GM19328 (cell line): ENCODE data around the gene FRMD1.

ENCODE experiments used
- ATAC-seq: cut with Tn5 transposase; IDR thresholded peaks from one replicate; pipeline ENCODE4 v1.9.1; 2021; ENCODE audit warnings: mild to moderate bottlenecking, moderate library complexity; ENCODE audit not compliant: unreplicated experiment

The FRMD1 gene

GRCh38 chr6:168078943-168079405, at the start of gene FRMD1:
TSS of gene FRMD1 (minus strand) at chr6:168079212. CDS start at chr6:168079094, 118 bp downstream.
- no peak for ATAC-seq

- ATAC-seq = no peak
Observed at GRCh38 chr6:168128006-168128630, 49.1 kb upstream of the FRMD1 start.

GRCh38 chr6:168127384-168127868, 48.4 kb upstream of the FRMD1 start:
- ATAC-seq = no peak

GRCh38 chr6:168126566-168127383, 47.8 kb upstream of the FRMD1 start:
- ATAC-seq = no peak

GRCh38 chr6:168125429-168126001, 46.5 kb upstream of the FRMD1 start:
- no peak for ATAC-seq

GRCh38 chr6:168124921-168125320, 45.9 kb upstream of the FRMD1 start:
- no peak for ATAC-seq

- no peak for ATAC-seq
Observed at GRCh38 chr6:168124158-168124557, 45.1 kb upstream of the FRMD1 start.

- no peak for ATAC-seq
Observed at GRCh38 chr6:168123165-168123911, 44.3 kb upstream of the FRMD1 start.

GRCh38 chr6:168122521-168122920, 43.5 kb upstream of the FRMD1 start:
- ATAC-seq = no peak

- ATAC-seq = no peak
Observed at GRCh38 chr6:168122011-168122410, 43.0 kb upstream of the FRMD1 start.

GRCh38 chr6:168121303-168121665, 42.3 kb upstream of the FRMD1 start:
- no peak for ATAC-seq

GRCh38 chr6:168120390-168121302, 41.6 kb upstream of the FRMD1 start:
- no peak for ATAC-seq

- ATAC-seq = no peak
Observed at GRCh38 chr6:168119539-168119938, 40.5 kb upstream of the FRMD1 start.

- ATAC-seq = no peak
Observed at GRCh38 chr6:168118935-168119334, 39.9 kb upstream of the FRMD1 start.

- ATAC-seq = no peak
Observed at GRCh38 chr6:168117942-168118341, 38.9 kb upstream of the FRMD1 start.

- no peak for ATAC-seq
Observed at GRCh38 chr6:168116975-168117899, 38.2 kb upstream of the FRMD1 start.

- no peak for ATAC-seq
Observed at GRCh38 chr6:168116438-168116974, 37.5 kb upstream of the FRMD1 start.

- no peak for ATAC-seq
Observed at GRCh38 chr6:168115748-168116437, 36.9 kb upstream of the FRMD1 start.
